B cell (primary cell): Measurements from ENCODE around the gene PLPP3. TPM values are rescaled to one million over a fixed set of nuclear protein-coding genes. Genes with fewer than 3 reads are reported as not detected.

Experiments
- ATAC-seq: fragments of 200-7000 bp; cut with Tn5 transposase; one replicate; pipeline ENCODE4 v1.10.0; 2021; ENCODE audit warnings: low read depth, mild to moderate bottlenecking, moderate number of reproducible peaks, moderate library complexity
- CTCF ChIA-PET: fragments of 350-600 bp; sonication (Branson Sonifier 250); formaldehyde crosslinking; loops from one replicate; lab custom pipeline; 2021; ENCODE audit warnings: antibody characterized with exemption, inconsistent platforms; lab: Charles Lee
- POLR2A ChIA-PET: fragments of 350-600 bp; sonication (Branson Sonifier 250); formaldehyde crosslinking; loops from one replicate; lab custom pipeline; 2021; ENCODE audit warnings: antibody characterized with exemption; lab: Charles Lee
- DNase-seq: peaks from one replicate; pipeline ENCODE4 v3.0.0; 2013
- H2AFZ ChIP-seq: 2 replicates; pipeline ENCODE4 v1.6.1; 2012; ENCODE audit warnings: mild to moderate bottlenecking, low read depth, low read length; ENCODE audit not compliant: insufficient read depth, poor library complexity, severe bottlenecking
- H3K27ac ChIP-seq, 2 donors: 1 replicate in 1 of 2; 2 replicates in 1 of 2; pipeline ENCODE4 v1.5.1; 2012 to 2013; ENCODE audit warnings: low read length in 2 of 2, mild to moderate bottlenecking in 2 of 2, moderate library complexity in 1 of 2
- H3K27me3 ChIP-seq, 4 experiments: fragments of 200-600 bp in 1 of 4; sonication (generic) in 1 of 4; replicated peaks in 1 of 4; 1 replicate in 2 of 4; 2 replicates in 2 of 4; pipeline versions ENCODE4 v1.6.1 to v1.7.0; 2013 to 2016; ENCODE audit warnings: low read length in 3 of 4, mild to moderate bottlenecking in 2 of 4, mixed read lengths in 1 of 4, moderate library complexity in 1 of 4; ENCODE audit not compliant: insufficient read depth in 4 of 4, control insufficient read depth in 3 of 4; ENCODE audit errors: control extremely low read depth in 1 of 4
- H3K36me3 ChIP-seq, 2 experiments: replicated peaks in 1 of 2; 1 replicate in 1 of 2; 2 replicates in 1 of 2; pipeline versions ENCODE4 v1.6.1 to v1.7.1; 2013; ENCODE audit warnings: low read length in 1 of 2; ENCODE audit not compliant: insufficient read depth in 2 of 2, control insufficient read depth in 1 of 2; ENCODE audit errors: control extremely low read depth in 1 of 2, extremely low read depth in 1 of 2
- H3K4me1 ChIP-seq, 2 donors: fragments of 200-600 bp in 1 of 2; sonication (generic) in 1 of 2; 1 replicate in 1 of 2; 2 replicates in 1 of 2; pipeline versions ENCODE4 v1.5.1 to v1.6.1; 2013 to 2017; ENCODE audit warnings: low read length in 2 of 2; ENCODE audit not compliant: control insufficient read depth in 2 of 2, insufficient read depth in 2 of 2
- H3K4me2 ChIP-seq: replicated peaks from 2 replicates; pipeline ENCODE3; 2012; ENCODE audit warnings: mild to moderate bottlenecking, low read depth, low read length; ENCODE audit not compliant: poor library complexity, severe bottlenecking
- H3K4me3 ChIP-seq, 5 experiments: fragments of 200-600 bp in 1 of 5; sonication (generic) in 1 of 5; 1 replicate in 3 of 5; 2 replicates in 2 of 5; pipeline versions ENCODE4 v1.5.1 to v1.7.0; 2011 to 2016; ENCODE audit warnings: low read length in 4 of 5, mild to moderate bottlenecking in 4 of 5, low read depth in 2 of 5, control low read depth in 1 of 5, moderate library complexity in 1 of 5; ENCODE audit not compliant: insufficient read depth in 1 of 5; ENCODE audit errors: control extremely low read depth in 1 of 5, extremely low read depth in 1 of 5
- H3K79me2 ChIP-seq: fragments of 200-600 bp; sonication (generic); one replicate; pipeline ENCODE4 v1.6.0; 2016; ENCODE audit warnings: low read length; ENCODE audit not compliant: control insufficient read depth, insufficient read depth
- H3K9ac ChIP-seq: fragments of 200-600 bp; sonication (generic); 2 replicates; pipeline ENCODE4 v1.6.1; 2017; ENCODE audit warnings: mild to moderate bottlenecking, low read length, moderate library complexity
- H3K9me3 ChIP-seq, 3 donors: one replicate each; pipeline versions ENCODE4 v1.6.1 to v1.7.1; 2013; ENCODE audit warnings: low read length in 2 of 3; ENCODE audit not compliant: control insufficient read depth in 2 of 3, insufficient read depth in 1 of 3; ENCODE audit errors: control extremely low read depth in 1 of 3
- H4K20me1 ChIP-seq: 2 replicates; pipeline ENCODE4 v1.6.0; 2012; ENCODE audit warnings: mild to moderate bottlenecking, low read length; ENCODE audit not compliant: insufficient read depth, control insufficient read depth, poor library complexity, severe bottlenecking
- H3K27ac Mint-ChIP-seq: one replicate; pipeline ENCODE4 v1.8.0; 2021; ENCODE audit warnings: mixed read lengths
- H3K27me3 Mint-ChIP-seq: one replicate; pipeline ENCODE4 v1.8.0; 2021; ENCODE audit warnings: mixed read lengths
- H3K4me1 Mint-ChIP-seq: one replicate; pipeline ENCODE4 v1.8.0; 2021; ENCODE audit warnings: mixed read lengths
- H3K4me3 Mint-ChIP-seq: one replicate; pipeline ENCODE4 v1.8.0; 2021; ENCODE audit warnings: mixed read lengths
- H3K9me3 Mint-ChIP-seq: one replicate; pipeline ENCODE4 v1.8.0; 2022; ENCODE audit warnings: mixed read lengths; ENCODE audit not compliant: insufficient read depth
- EZH2 ChIP-seq: IDR thresholded peaks from 2 replicates; pipeline ENCODE4 v1.6.1; 2012; ENCODE audit warnings: borderline replicate concordance, low read depth, mild to moderate bottlenecking, moderate library complexity, low read length; ENCODE audit not compliant: insufficient read depth, poor library complexity, severe bottlenecking
- WGBS: methylation state at CpG from one replicate; pipeline ENCODE4 v1.1.5; 2013; ENCODE audit warnings: missing lambda C conversion rate; ENCODE audit not compliant: insufficient coverage; 5-methylcytosine and 5-hydroxymethylcytosine counted together
- intact Hi-C: fragments of 100-400 bp; cut with micrococcal nuclease; formaldehyde crosslinking; loops from one replicate; pipeline ENCODE4 v1.10.0; 2022
- polyA plus RNA-seq: library from polyadenylated mRNA; depleted of rRNA; stranded (reverse); fragments of >200 nt; gene quantifications from 2 replicates; pipeline ENCODE4 v1.2.3, GENCODE V29; 2012
- total RNA-seq, 2 donors: library from RNA; stranded (reverse); fragments of 120-200 nt in 1 of 2; gene quantifications; 1 replicate in 1 of 2; 2 replicates in 1 of 2; pipeline versions ENCODE4 v1.2.3 to v1.2.4, GENCODE V29; 2013 to 2022
- TF ChIP-seq, protein P1 (sequence below): fragments of 200-600 bp; IDR thresholded peaks from one replicate; pipeline ENCODE4 v1.8.0; 2022; ENCODE audit warnings: antibody characterized with exemption, mild to moderate bottlenecking

PLPP3 gene
- total and polyA plus RNA-seq, 2 donors (not counting 1 experiment from before 2014, with no cell fraction given), result 1.8 to 2.9 TPM

- peaks cover 8% of the 10 kb centered on the region for H3K4me1 Mint-ChIP-seq
Observed at GRCh38 chr1:56505792-56506743, 73.3 kb downstream of the PLPP3 start.

More at GRCh38 chr1:56505792-56506743, 73.3 kb downstream of the PLPP3 start:
- no peak overlapping the region for H3K27ac Mint-ChIP-seq
- no peak overlapping the region for H3K4me3 Mint-ChIP-seq
- H3K9me3 Mint-ChIP-seq, result peaks cover 2% of the 10 kb centered on the region
- peaks cover 0 to 6% of the 10 kb centered on the region in 2 experiments for H3K36me3 ChIP-seq
- ATAC-seq (no peak), DNase-seq (no peak)
- ChIA-PET POLR2A (interaction anchor here (0.7 kb wide), 1 partner anchor 584 kb away, joined by 4 read pairs; no protein-coding TSS in a partner anchor), CTCF (no interaction called here)
- WGBS, result 36% methylated on average over 11 of the region's 14 CpGs
- no peaks in the 10 kb centered on the region for H3K27me3 ChIP-seq
- H3K9ac ChIP-seq, result no peak overlapping the region
- H3K27ac ChIP-seq, result no peak overlapping the region
- H3K27me3 Mint-ChIP-seq, result no peaks in the 10 kb centered on the region
- TF ChIP-seq, protein P1, sequence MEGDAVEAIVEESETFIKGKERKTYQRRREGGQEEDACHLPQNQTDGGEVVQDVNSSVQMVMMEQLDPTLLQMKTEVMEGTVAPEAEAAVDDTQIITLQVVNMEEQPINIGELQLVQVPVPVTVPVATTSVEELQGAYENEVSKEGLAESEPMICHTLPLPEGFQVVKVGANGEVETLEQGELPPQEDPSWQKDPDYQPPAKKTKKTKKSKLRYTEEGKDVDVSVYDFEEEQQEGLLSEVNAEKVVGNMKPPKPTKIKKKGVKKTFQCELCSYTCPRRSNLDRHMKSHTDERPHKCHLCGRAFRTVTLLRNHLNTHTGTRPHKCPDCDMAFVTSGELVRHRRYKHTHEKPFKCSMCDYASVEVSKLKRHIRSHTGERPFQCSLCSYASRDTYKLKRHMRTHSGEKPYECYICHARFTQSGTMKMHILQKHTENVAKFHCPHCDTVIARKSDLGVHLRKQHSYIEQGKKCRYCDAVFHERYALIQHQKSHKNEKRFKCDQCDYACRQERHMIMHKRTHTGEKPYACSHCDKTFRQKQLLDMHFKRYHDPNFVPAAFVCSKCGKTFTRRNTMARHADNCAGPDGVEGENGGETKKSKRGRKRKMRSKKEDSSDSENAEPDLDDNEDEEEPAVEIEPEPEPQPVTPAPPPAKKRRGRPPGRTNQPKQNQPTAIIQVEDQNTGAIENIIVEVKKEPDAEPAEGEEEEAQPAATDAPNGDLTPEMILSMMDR, result no peak
- no peak for TF ChIP-seq EZH2
- H3K79me2 ChIP-seq, result no peaks in the 10 kb centered on the region
- no peak overlapping the region for H3K4me2 ChIP-seq
- H4K20me1 ChIP-seq, result no peaks in the 10 kb centered on the region
- peaks cover 7 to 10% of the 10 kb centered on the region in 2 donors for H3K4me1 ChIP-seq
- intact Hi-C loops, result no loop called here
- H3K9me3 ChIP-seq, result no peaks in the 10 kb centered on the region
- H3K4me3 ChIP-seq, result no peak overlapping the region
- H2AFZ ChIP-seq, result no peak overlapping the region
